NB4 (cell line): Measurements from ENCODE around the gene ERCC1.

ENCODE experiments used
- CTCF ChIP-seq: IDR thresholded peaks from one replicate; pipeline ENCODE4 v1.5.1; 2012; ENCODE audit warnings: low read depth, low read length
- MYC ChIP-seq: IDR thresholded peaks from 2 replicates; pipeline ENCODE4 v1.6.1; 2011; ENCODE audit warnings: low read depth, low read length
- POLR2A ChIP-seq: IDR thresholded peaks from 2 replicates; pipeline ENCODE4 v1.6.1; 2011; ENCODE audit warnings: mild to moderate bottlenecking; ENCODE audit not compliant: insufficient read length; ENCODE audit errors: extremely low read depth

- no peak for TF ChIP-seq POLR2A
- no peak for TF ChIP-seq CTCF
- TF ChIP-seq MYC = no peak
These were observed 39.5 kb upstream of the ERCC1 start for GRCh38 chr19:45463241-45463640.
